Stimulated activated CD8-positive, alpha-beta memory T cell treated with anti-CD3 and anti-CD28 coated beads, Interleukin-15, amount 100 ng/mL, for 24 hours (primary cell): ENCODE results near the gene LRBA.

Experiments
- DNase-seq: peaks from one replicate; pipeline ENCODE4 v3.0.0-alpha.2; 2020; ENCODE audit warnings: low read depth

The LRBA gene

DNA sequence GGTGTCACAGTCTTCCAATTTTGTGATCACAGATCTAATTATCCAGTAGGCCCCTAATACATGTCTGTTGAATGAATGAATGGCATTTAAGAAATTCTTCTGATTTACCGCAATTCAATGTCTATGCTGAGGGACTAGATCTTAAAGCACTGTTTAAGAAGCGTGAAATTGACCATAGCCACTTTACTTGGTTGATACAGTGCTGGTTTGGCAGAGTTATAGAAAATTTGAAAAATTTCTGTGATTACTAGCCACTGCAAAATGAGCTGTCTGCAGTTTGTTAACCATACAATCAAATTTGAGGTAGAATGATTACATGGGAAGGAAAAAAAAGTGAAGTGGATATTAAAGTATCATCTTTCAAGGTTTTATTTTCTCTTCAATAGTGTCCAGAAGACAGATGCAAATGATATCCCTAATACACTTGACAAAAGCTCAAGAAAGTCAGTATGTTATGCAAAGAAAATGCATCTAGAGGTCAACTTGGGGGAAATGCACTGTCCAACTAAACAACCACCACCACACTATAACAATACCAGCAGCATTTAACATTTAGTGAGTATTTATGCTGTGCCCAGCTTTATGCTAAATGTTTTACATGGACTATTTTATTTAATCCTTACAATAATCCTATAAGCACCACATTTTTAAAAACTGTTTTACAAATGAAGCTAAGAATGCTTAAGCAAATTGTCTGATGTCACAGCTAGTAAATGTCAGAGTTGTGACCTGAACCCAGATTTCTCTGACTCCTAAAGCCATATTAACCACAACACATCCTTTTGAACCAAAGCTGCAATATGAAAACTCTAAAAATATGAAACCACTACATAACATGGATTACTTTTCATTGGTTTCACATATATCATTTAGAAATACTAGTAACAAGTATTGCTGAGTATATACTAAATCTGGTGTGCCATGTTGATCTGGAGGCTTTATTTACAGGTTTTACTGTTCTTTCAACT is 651.1 kb downstream of the LRBA start:
- DNase-seq, result no peak

DNA sequence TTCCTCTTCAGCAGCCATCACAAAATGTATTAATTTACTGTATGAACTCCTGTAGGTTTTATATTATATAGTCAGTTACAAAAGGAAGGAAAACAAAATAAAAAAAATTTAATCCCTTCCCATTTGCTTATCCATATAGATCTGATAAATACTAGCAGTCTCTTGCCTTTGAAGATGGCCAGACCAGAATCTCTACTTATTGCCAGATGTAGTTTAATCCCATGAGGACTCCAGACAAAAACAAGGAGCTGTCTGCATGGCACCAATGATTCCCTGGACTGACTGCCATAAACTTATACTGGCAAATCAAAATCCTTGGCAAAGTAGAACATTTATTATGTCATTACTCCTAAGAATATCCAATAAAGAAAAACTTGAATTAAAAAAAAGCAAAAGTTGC is 656.4 kb downstream of the LRBA start:
- no peak for DNase-seq

DNA sequence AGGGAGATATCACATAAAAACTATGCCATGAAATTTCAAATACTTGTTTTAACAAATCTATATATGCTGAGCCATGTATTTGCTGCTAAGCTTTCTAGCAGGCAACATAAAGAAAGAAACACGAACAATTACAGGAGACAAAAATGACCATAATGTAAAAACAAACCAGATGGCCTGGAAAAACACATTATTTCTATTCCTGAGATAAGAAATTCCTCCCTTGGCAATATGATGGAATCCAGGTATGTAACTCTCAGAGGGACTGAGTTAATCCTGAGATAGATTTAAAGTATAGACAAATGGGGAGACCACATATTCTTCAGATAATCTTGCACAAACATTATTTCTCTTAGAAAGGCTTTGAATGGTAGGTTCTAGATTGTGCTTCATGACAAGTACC is 657.3 kb downstream of the LRBA start:
- DNase-seq, result no peak

DNA sequence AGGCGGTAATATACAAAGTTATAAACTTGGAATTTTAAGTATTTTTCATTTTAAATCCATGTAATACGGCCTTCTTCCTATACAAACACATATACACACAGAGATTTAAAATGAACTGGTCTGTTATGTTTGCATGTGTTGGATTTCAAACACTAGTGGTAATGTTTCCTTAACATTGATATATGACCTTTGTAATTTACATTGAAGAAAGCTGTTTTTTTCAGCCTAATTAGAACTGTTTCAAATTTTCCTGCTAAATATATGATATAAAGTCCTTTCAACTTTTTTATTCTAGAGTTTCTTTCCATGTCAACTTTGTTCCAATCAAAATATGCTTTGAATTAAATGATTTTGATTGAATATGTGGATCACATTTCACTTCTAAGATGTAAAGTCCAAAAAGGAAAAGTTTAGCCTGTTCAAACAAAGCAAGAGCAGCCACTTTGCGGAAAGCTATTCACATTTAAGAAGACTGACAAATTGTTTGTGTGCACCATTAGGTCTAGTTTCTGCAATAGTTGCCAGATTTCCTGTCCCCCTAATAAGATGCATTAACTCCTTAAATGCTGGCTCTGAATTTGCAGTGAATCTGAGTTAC is 659.1 kb downstream of the LRBA start:
- DNase-seq, result no peak

DNA sequence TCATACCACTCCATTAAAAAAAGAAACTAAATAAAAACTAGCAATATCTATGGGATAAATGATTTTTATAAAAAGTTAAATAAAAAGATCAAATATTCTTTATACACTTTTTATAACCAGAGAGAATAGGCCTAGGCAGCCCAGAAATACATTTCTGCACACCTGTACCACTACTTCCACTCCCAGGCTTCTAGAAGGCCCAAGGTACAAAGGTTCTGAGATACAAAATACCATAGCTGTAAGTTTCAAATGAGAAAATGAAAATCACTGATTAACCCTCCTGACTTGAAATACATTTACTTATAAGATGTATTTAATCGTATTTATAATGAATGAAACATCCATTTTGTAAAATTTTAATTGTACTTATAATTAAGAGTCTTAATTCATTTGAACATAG is 659.7 kb downstream of the LRBA start:
- DNase-seq, result no peak

DNA sequence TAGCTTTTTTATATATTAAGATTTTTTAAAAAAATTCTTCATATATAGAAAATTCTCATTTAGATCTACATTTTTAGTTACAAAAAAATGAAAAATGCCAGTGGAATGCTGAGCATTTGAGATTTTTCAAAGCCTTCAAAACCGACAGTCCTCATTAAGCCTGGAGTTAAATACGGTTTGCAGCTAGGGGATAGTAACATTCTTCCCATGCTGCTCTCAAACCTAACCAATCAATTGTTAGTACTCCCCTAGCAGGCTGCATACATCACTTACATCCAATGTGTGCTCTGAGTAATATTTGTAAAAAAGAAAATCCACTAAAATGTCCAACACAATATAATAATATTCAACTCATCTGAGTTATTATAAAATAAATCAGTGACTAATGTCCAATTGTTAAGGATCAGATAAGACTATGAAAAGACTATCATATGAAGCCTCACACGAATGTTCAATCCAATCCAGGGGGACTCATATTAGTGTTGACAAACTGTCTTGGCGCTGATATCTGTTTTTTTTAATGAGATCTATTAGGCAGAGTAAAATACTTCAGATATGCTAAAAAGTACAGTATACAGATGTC is 660.8 kb downstream of the LRBA start:
- DNase-seq, result no peak

DNA sequence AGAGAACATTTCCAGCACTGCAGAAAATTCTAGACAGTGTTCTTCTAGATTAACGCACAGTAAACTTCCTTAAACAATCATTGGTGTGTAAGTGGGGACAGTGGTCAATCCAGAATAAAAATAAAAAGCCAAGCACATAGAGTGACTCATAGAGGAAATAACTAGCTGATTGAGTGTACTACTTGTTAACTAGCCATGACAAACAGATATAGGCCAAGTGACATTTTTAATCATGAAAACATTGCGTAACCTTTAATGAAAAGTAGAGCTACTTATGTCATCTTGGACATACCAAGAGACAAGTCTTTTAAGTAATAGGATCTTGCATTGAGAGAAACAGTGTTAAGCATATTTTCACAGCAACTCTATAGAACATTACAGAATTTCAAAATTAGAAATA is 667.0 kb downstream of the LRBA start:
- no peak for DNase-seq

DNA sequence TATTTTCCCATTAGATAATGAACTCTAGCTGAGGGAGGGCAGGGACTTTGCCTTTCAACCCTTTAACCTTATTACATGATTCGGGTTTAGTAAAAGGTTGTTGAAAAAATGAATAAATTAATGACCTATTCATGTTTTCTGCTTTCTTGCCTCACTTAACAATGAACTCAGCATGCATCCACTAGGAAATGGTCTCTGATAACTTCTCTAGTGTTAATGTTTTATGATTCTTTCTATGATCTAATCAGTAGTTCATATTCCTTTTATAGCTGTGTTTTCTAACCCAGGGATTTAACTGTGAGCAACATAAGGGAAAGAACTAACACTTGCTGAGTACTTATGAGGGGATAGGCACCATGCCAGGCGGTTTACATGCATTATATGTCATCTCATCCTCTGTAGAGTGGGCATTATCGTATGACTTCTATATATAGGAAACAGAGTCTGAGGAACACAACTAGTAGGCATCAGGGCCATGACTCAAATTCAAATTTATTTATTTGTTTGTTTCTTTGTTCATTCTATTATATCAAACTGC is 669.8 kb downstream of the LRBA start:
- no peak for DNase-seq

DNA sequence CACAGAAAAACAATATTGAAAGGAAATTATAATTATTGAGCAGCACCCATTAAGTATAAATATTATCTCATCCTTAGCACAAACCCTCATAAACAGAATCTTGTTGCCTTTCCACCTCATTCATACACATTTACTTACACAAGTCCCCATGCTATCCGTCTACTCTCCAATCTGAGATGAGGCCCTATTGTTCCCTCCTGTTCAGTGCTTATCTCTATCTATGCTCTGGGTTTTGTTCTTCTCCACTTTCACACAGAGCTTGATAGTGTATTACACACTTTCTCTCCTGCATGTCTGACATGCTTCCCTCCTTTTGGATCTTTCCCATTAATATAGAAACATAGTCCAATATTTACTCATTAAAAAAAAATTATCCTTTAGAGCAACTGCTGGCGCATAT is 671.3 kb downstream of the LRBA start:
- no peak for DNase-seq

DNA sequence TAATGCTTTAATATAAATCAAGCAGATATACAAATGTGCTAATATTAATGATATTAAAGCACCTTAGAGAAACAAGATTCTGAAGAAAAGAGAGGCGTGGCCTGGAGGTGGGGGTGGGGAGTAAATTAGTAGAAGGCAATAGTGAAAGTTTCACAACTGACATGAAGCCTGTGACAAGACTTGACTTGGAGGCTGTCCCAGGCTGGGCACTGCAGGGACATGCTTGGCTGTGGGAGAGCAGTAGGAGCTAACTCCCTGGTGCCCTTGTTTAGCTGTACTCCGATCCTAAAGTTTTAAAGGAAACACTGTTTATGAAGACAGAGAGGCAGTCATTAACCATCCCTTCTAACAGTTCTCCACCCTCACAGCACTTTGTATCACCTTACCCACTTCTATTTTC is 672.1 kb downstream of the LRBA start:
- DNase-seq, result no peak

DNA sequence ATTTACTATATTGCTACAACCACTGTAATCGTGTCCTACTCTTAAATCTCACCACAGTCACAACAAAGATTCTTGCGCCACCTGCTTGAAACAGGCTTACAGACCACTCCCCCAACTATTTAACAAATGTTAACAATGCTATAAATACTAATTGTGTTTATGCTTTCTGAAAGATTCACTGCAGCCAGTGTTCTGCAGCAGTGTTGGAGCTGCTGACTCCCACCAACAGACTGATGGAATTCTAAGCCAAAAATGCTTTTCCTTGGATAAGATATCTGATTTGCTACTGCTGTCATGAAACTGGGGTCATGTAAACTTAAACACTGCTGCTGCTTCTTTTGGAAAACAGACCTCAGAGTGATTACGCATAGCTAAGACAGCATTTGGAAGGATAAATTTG is 677.4 kb downstream of the LRBA start:
- DNase-seq, result no peak

DNA sequence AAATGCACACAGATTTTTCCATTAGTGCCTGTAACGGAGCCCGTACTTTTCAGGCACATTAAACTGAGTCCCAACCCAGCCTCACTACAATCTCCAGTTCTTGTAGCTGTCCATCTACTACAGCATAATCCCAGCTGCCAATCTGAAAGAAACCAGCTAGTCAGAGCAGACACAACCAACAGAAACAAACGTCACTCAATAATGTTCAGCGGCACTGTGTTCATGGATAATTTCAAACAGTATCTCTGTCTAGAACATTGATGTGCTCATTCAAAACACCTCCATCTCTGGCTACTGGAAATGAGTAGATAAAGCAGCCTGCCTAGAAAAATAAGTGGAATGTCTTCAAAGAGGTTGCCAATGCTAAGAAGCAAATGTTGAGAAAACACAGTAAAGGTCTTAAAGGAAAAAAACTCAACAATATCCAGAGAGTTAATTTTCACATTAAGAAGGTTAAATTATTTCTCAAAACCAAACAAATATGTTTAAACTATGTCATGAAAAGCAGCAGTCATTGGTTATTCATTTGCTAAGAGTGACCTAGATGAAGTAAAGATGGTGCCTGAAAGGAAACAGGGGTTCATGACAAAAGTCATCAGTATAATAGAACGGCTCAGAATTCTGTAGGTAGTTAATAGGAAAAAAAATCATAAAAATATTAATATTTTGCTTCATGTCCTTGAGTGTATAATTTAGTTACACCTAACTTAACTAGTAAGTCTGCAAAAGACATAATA is 678.2 kb downstream of the LRBA start:
- no peak for DNase-seq

DNA sequence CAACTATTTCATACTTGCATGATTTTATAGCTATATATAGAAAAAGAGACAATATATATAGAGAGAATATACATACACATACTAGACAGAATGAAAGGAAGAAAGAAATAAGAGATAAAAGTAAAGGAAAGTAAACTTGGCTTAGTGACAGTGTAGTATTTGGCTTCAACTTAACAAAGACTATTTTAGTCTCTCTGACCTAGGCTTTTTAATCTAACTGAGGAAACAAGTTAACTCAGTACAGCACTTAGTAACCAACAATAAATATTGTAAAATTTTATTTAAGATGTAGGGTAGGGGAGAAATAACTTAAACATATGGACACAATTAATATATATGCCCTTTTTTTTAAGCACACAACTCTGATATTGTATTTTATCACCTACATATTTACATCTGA is 682.1 kb downstream of the LRBA start:
- DNase-seq, result no peak

DNA sequence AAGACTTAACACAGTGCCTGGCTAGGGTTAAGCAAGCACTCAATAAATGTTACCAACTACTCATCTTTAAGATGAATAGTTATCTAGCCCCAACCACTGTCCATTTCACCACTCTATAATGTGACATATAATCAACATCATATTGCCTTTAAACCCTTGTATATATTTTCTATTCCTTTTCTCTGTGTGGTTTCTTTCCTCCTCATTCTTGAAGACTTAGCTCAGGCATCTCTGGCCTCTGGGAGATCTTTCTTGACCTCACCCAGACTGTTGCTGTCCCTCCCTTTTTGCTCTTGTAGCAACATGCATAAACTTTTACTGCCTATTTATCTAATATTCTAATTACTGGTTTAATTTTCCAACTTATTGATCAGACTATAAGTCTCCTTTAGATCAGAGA is 683.0 kb downstream of the LRBA start:
- no peak for DNase-seq

DNA sequence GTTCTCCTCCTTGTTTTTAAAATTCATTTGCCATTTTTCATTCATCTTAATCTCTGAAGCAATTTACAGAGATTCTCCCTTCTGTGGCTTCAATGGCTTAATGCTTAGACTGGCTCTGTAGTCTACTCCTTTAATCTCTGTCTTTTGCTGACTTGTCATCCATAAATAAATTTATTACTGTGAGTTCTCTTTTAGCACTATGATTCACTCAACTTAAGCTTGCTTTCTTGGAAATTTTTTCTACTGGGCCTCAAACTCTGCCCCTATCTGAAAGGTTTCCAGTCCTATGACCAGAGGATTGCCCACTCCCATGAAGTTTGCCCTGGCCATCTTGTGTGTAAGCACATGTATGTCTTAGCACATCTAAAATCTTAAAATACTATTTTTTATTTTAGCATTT is 685.7 kb downstream of the LRBA start:
- no peak for DNase-seq

DNA sequence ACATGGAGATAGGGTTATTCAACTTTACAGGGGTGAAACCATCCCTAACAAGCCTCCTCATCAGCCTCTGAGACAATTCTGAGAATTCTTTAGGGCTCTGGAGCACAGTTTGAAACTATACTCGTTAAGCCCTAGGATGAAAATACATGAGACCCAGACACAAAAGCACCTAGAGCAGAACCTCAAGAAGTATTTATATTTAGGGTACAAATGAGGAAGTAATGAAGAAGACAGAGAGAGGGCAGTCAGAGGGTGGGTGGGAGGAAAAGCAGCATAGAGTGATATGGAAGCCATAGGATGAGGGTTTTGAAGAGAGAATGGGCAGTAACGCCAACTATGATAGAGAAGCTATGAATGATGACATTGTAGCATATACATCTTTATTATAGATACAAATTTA is 686.6 kb downstream of the LRBA start:
- no peak for DNase-seq

DNA sequence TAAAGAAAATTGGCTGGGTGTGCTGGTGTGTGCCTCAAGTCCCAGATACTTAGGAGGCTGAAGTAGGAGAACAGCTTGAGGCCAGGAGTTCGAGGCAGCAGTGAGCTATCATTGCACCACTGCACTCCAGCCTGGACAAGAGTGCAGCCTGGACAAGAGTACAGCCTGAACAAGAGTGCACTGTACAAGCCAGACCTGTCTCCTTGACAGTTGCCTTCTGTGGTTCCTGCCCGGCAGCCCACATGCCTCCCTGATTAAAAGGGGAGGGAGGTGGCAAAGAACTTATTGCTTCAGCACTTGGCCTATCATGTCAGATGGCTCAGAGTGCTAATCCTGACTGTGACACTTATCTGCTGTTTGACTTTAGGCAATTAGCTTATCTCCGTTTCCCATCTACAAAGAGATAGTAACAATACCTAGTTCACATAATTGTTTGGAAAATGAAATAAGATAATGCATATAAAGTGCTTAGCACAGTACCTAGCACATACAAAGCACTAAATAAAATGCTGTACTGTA is 687.8 kb downstream of the LRBA start:
- no peak for DNase-seq

DNA sequence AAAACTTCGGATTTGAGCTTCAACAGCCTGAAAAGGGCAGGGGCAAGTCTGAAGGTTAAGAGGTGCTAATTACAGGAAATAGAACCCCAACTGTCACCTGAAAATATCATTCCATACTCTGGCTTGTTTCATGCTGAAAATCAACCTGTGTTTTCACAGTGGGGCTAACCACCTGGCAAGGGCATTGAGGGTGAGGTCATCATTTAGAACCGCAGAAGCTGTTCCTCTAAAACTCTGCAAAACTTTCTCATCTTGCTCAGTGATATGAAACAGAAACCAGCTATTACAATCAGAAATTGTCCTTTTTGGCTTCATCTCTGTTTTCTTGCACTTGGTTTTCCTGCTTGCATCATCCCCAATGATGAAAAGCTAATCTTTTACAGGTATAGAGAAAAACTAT is 689.2 kb downstream of the LRBA start:
- DNase-seq, result no peak

DNA sequence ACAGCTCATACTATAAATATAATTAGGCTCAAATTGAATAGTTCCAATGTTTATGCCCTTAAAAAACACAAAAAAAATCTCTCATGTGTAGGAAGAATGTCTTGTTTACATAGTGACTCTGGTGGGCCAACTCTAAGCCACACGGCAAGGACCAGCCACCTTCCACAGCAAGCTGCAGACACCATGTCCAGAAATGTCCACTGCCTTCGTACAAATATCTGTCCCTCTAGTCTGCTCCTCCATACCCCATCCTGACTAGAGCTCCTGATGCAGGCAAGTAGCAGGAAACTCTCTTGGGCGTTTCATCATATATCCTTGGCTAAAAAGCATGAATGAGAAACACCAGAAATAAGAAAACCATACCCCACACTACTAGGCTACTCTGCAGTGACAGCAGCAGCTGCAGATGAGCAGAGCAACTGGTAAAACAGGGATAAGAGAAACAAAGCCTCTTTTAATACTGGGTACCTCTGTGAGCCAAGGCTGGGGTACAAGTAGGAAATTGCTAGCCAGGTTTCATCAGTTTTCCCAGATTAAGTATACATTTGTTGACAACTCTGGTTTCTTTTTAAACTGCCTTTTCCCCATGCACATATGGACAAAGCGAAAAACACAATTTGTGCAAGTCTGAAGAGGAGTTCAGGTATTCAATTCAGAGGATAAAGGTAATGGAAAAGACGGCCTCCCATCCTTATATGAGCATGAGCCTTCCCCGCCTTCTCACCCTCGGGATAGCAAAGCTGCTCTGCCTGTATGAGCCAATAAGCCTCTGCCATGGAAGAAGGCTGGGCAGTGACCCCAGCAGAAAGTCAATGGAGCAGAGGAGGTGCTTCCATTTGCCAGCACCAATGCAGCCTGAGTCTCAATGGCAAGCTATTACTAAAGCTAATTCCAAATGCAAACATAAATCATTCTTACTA is 691.4 kb downstream of the LRBA start:
- no peak for DNase-seq

DNA sequence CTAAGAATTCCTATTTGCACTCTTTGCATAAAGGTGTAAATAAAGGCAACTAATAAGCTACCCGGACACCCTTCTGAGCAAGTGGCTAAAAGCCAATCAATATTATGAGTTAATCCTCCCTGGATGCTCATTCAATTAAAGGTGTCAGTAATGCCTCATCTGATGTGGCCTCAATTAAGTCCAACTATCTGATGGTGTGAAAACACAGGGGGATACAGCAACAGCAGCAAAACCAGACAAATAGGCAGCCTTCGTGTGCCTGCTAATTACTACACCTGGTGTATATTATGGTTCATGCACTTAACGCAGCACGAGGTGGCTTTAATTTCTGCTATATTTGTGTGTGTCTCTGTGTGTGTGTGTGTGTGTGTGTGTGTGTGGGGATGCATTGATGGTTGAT is 692.4 kb downstream of the LRBA start:
- no peak for DNase-seq

DNA sequence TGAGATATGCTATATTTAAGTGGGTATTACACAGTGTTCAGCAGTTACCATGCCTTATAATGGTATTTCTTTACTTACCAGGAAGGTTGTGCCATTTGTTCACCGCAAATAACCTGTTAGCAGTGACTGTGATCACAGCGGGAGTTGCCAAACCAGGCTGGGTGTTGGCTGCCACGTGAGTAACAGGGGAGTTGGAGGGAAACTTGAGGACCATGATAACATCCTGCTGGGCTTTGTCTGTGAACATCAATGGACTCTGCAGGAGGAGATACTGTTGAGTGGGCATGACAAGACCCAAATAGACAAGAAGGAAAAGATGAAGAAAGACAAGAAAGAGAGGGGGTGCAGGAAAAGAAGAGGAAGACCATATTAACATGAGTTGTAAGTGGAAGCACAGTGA is 694.0 kb downstream of the LRBA start:
- no peak for DNase-seq
